Body of pancreas (tissue), 4 donors: ENCODE measurements around the gene MARVELD2. TPM values are rescaled to one million over a fixed set of nuclear protein-coding genes. Genes with fewer than 3 reads are reported as not detected.
A peak's percentile ranks its signal among the peaks of the same experiment; 100 is the strongest.

Experiments
- ATAC-seq: fragments of 150-250 bp; one replicate; pipeline ENCODE4 v1.9.1; 2016
- DNase-seq, 4 donors: peaks; one replicate each; pipeline ENCODE4 v3.0.0-alpha.2; 2019
- H3K27ac ChIP-seq, 4 donors: fragments of 200-600 bp; sonication (generic); 1 replicate in 3 of 4; 2 replicates in 1 of 4; pipeline versions ENCODE4 v1.5.1 to v1.6.1; 2016 to 2019; ENCODE audit warnings: mild to moderate bottlenecking in 1 of 4, mixed read lengths in 1 of 4, moderate library complexity in 1 of 4
- H3K27me3 ChIP-seq, 2 donors: fragments of 200-600 bp; sonication (generic); one replicate each; pipeline ENCODE4 v1.6.0; 2016; ENCODE audit warnings: mild to moderate bottlenecking in 1 of 2
- H3K36me3 ChIP-seq, 2 donors: fragments of 200-600 bp; sonication (generic); replicated peaks in 1 of 2; 2 replicates each; pipeline ENCODE4 v1.5.1; 2016; ENCODE audit warnings: low read depth in 2 of 2; ENCODE audit not compliant: insufficient read depth in 1 of 2
- H3K4me1 ChIP-seq: fragments of 200-600 bp; sonication (generic); one replicate; pipeline ENCODE4 v1.6.0; 2016
- H3K4me3 ChIP-seq, 2 donors: fragments of 200-600 bp; sonication (generic); 1 replicate in 1 of 2; 2 replicates in 1 of 2; pipeline ENCODE4 v1.5.1; 2016 to 2019
- H3K9me3 ChIP-seq, 3 donors: fragments of 200-600 bp; sonication (generic); 1 replicate in 2 of 3; 2 replicates in 1 of 3; pipeline ENCODE4 v1.5.1; 2016
- CTCF ChIP-seq, 7 experiments: fragments of 450-650 bp in 4 of 7; fragments of 200-600 bp in 3 of 7; sonication (generic) in 3 of 7; IDR thresholded peaks; one replicate each; pipeline ENCODE4 v1.5.1; 2016 to 2019; ENCODE audit warnings: antibody characterized with exemption in 7 of 7
- POLR2A ChIP-seq, 3 donors: fragments of 450-650 bp; IDR thresholded peaks; one replicate each; pipeline ENCODE4 v1.6.1; 2016; ENCODE audit warnings: antibody characterized with exemption in 3 of 3, mild to moderate bottlenecking in 2 of 3
- WGBS, 2 donors: methylation state at CpG; one replicate each; pipeline ENCODE4 v1.1.5; 2017; 5-methylcytosine and 5-hydroxymethylcytosine counted together
- intact Hi-C: fragments of 100-400 bp; cut with DNase I; formaldehyde crosslinking; loops from one replicate; pipeline ENCODE4 v1.15.1; 2023
- total RNA-seq, 2 donors: library from RNA; depleted of rRNA; stranded (reverse); fragments of >200 nt; gene quantifications; one replicate each; pipeline ENCODE4 v1.1.0, GENCODE V29; 2016

Gene MARVELD2
- total RNA-seq, 2 donors from 2014 or later, result 15.5 to 19.7 TPM

DNA sequence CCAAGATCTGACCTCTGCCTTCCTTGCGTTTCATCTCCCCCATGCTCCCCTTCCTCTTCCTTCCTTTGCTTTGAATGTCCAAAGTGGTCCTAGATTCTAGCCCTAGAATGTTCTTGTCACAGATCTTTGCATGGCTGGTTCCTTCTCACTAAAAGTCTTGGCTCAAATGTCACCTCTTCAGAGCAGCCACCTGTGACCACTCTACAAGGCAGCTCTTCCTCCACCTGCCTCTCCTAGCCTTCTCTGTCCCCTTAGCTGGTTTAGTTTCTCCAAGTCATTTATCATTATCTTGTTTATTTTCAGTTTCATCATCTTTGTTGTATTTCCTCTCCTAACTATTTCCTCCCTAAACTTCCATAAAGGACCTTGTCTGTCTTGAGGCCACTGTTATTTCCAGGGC, 70.6 kb downstream of the MARVELD2 start:
- intact Hi-C loops, result no loop called here
- no peak for DNase-seq
- no peak overlapping the region for H3K27ac ChIP-seq
- 83 to 92% methylated on average over 1 of the region's 1 CpG for WGBS, 2 donors
- no peaks in the 10 kb centered on the region for H3K27me3 ChIP-seq
- H3K4me1 ChIP-seq, result peaks cover 30% of the 10 kb centered on the region
- TF ChIP-seq CTCF (IDR thresholded peaks at IDR 0.05), result no peak
- TF ChIP-seq POLR2A (IDR thresholded peaks at IDR 0.05), result no peak
- H3K36me3 ChIP-seq, result no peaks in the 10 kb centered on the region
- no peak for ATAC-seq
- H3K9me3 ChIP-seq, result no peaks in the 10 kb centered on the region
- no peak overlapping the region for H3K4me3 ChIP-seq

DNA sequence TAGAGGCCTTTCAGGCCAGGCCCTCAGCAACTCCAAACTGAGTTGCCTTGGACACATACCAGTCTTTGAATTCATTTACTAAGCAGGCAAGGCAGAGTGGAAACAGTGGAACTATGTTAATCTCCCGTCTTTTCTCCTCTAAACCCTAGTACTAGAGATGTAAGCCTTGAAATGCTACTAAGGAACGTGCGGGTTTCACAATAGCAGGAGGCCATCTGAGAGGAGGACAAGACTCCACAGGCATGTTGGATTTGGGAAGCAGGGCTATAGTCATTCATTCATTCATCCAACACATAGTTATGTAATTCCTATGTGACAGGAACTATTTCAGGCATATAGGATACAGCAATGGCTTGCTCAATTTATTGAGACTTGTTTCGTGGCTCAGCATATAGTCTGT, 74.3 kb downstream of the MARVELD2 start:
- peak overlapping the region; percentile 59 to 99 (median 80) for H3K27ac ChIP-seq
- no peaks in the 10 kb centered on the region for H3K27me3 ChIP-seq
- no peaks in the 10 kb centered on the region for H3K36me3 ChIP-seq
- WGBS, 2 donors, result 48 to 63% methylated on average over 4 of the region's 4 CpGs
- no peaks in the 10 kb centered on the region for H3K9me3 ChIP-seq
- intact Hi-C loops, result no loop called here
- TF ChIP-seq POLR2A (IDR thresholded peaks at IDR 0.05), result no peak
- no peak for TF ChIP-seq CTCF (IDR thresholded peaks at IDR 0.05)
- peaks cover 45% of the 10 kb centered on the region for H3K4me1 ChIP-seq
- no peak for DNase-seq
- H3K4me3 ChIP-seq, result no peak overlapping the region
- ATAC-seq, result no peak

DNA sequence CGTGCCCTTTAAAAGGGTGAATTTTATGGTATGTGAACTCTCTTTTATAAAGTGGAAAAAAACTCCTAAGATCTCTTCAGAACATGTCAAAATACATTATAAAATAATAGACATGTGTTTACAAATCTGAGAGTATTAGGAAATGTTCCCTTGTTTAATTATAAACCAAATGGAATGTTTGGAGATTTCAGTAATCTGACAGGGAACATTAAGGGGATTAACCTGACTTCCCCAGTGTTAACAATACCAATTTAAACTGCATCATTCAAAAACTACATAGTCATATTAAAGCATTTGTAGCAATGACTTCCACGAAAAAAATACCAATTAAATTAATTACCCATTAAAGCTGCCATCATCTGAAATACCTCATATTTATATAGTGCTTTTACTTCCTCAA, 76.1 kb downstream of the MARVELD2 start:
- Histone ChIP-seq H3K4me1 (peaks cover 56% of the 10 kb centered on the region), H3K36me3 (no peaks in the 10 kb centered on the region), H3K27me3 (no peaks in the 10 kb centered on the region), H3K4me3 (no peak overlapping the region), H3K9me3 (no peaks in the 10 kb centered on the region), H3K27ac (peak overlapping the region; percentile 99)
- DNase-seq, result no peak
- TF ChIP-seq POLR2A (IDR thresholded peaks at IDR 0.05), result no peak
- TF ChIP-seq CTCF (IDR thresholded peaks at IDR 0.05), result no peak
- WGBS, 2 donors, result 17 to 19% methylated on average over 2 of the region's 2 CpGs
- intact Hi-C loops, result no loop called here
- ATAC-seq, result no peak

DNA sequence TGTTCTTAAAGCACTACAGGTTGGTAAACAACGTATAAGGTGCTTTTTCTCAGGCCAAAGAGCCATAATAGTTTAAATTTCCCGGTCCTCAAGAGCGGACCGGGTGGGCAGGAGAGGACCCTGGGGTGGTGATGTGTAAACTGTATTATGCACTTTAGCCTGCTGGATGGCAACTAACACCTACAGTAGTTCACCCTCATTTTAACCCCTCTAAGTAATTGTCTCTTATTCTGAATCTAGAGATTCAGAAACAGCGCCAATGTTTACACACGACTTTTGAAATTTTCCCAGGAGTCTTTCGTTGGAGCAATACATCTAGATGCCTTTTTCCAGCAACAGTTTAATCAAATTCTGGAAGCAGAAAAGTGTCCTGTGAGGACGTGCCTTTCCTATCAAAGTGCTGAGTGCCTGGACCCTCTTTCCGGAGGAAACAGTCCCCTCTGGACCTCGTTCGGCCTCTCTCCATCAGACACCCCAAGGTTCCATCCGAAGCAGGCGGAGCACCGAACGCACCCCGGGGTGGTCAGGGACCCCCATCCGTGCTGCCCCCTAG, 77.0 kb downstream of the MARVELD2 start:
- Histone ChIP-seq H3K27ac (peak overlapping the region; percentile 99), H3K27me3 (no peaks in the 10 kb centered on the region), H3K36me3 (no peaks in the 10 kb centered on the region), H3K4me1 (peaks cover 60% of the 10 kb centered on the region), H3K4me3 (peak overlapping the region; percentile 54 to 84), H3K9me3 (no peaks in the 10 kb centered on the region)
- ATAC-seq (no peak), DNase-seq (no peak)
- TF ChIP-seq POLR2A (IDR thresholded peaks at IDR 0.05) (no peak), CTCF (IDR thresholded peaks at IDR 0.05) (no peak)
- intact Hi-C loops, result no loop called here
- 3 to 4% methylated on average over 10 to 17 of the region's 17 CpGs for WGBS, 2 donors

- 0 to 1% methylated on average over 14 to 56 of the region's 56 CpGs for WGBS, 2 donors
- peak within 1 kb of the TSS; percentile 54 to 84 for H3K4me3 ChIP-seq
- H3K27ac ChIP-seq, result peak within 1 kb of the TSS; percentile 99
- no peaks in the 10 kb centered on the region for H3K9me3 ChIP-seq
- peak in 4 of 7 experiments; percentile 14 to 49 (median 36) for TF ChIP-seq CTCF (IDR thresholded peaks at IDR 0.05)
- TF ChIP-seq POLR2A (IDR thresholded peaks at IDR 0.05), result peak; percentile 98
- intact Hi-C loops, result no loop called here
- no peaks in the 10 kb centered on the region for H3K27me3 ChIP-seq
- H3K4me1 ChIP-seq, result peaks cover 66% of the 10 kb centered on the region
- DNase-seq, result peak; percentile 89 to 92 (median 90)
- ATAC-seq, result peak; percentile 90
- no peaks in the 10 kb centered on the region for H3K36me3 ChIP-seq
Measured at GRCh38 chr5:69492391-69492922, 77.5 kb downstream of the MARVELD2 start, which contains the start of gene OCLN. Gene OCLN, plus strand, starts transcription at chr5:69492790. Its CDS starts 11,455 bp downstream, at chr5:69504245.
